Smooth muscle cell (in vitro differentiated cells): ENCODE measurements around the gene GRM7. TPM values are rescaled to one million over a fixed set of nuclear protein-coding genes. Genes with fewer than 3 reads are reported as not detected.

Experiments used
- DNase-seq: peaks from one replicate; lab custom pipeline; 2025; ENCODE audit not compliant: unreplicated experiment; lab: John Stamatoyannopoulos, UW
- H2AFZ ChIP-seq: fragments of 200-600 bp; sonication (generic); 2 replicates; pipeline ENCODE4 v1.6.0; 2016; ENCODE audit warnings: antibody characterized with exemption, low read depth, mild to moderate bottlenecking
- H3F3A ChIP-seq: fragments of 200-600 bp; sonication (generic); 2 replicates; pipeline ENCODE4 v1.6.0; 2017; ENCODE audit warnings: antibody characterized with exemption, low read depth
- H3K27ac ChIP-seq: fragments of 200-600 bp; sonication (generic); 2 replicates; pipeline ENCODE4 v1.5.1; 2016; ENCODE audit warnings: low read depth, mild to moderate bottlenecking
- H3K27me3 ChIP-seq: fragments of 200-600 bp; sonication (generic); 2 replicates; pipeline ENCODE4 v1.6.1; 2016; ENCODE audit warnings: low read depth, mild to moderate bottlenecking
- H3K36me3 ChIP-seq: fragments of 200-600 bp; sonication (generic); 2 replicates; pipeline ENCODE4 v1.5.1; 2016; ENCODE audit warnings: low read depth
- H3K4me1 ChIP-seq: fragments of 200-600 bp; sonication (generic); 2 replicates; pipeline ENCODE4 v1.5.1; 2016; ENCODE audit warnings: low read depth
- H3K4me2 ChIP-seq: fragments of 200-600 bp; sonication (generic); 2 replicates; pipeline ENCODE4 v1.6.0; 2016; ENCODE audit warnings: mild to moderate bottlenecking
- H3K4me3 ChIP-seq: fragments of 200-600 bp; sonication (generic); 2 replicates; pipeline ENCODE4 v1.5.1; 2016; ENCODE audit warnings: mild to moderate bottlenecking
- H3K79me2 ChIP-seq: fragments of 200-600 bp; sonication (generic); 2 replicates; pipeline ENCODE4 v1.6.0; 2016; ENCODE audit warnings: low read depth, mild to moderate bottlenecking
- H3K9ac ChIP-seq: fragments of 200-600 bp; sonication (generic); 2 replicates; pipeline ENCODE4 v1.6.0; 2016; ENCODE audit warnings: low read depth
- H3K9me3 ChIP-seq: fragments of 200-600 bp; sonication (generic); replicated peaks from 2 replicates; pipeline ENCODE4 v1.5.1; 2016; ENCODE audit warnings: low read depth
- H4K20me1 ChIP-seq: fragments of 200-600 bp; sonication (generic); 2 replicates; pipeline ENCODE4 v1.6.0; 2016; ENCODE audit warnings: low read depth
- WGBS: methylation state at CpG from one replicate; pipeline ENCODE4 v1.1.7; 2016; ENCODE audit warnings: low lambda C conversion rate; 5-methylcytosine and 5-hydroxymethylcytosine counted together
- polyA plus RNA-seq: library from polyadenylated mRNA; unstranded; fragments of >200 nt; fragmentation: Nextera tagmentation; extraction: Ambion mirVana; gene quantifications from 2 replicates; pipeline ENCODE4 v1.2.1, GENCODE V29; 2016
- total RNA-seq: library from RNA; depleted of rRNA; stranded (reverse); fragments of >200 nt; gene quantifications from 2 replicates; pipeline ENCODE4 v1.2.3, GENCODE V29; 2014
- TF ChIP-seq, protein P1 (sequence below): fragments of 200-600 bp; sonication (generic); IDR thresholded peaks from 2 replicates; pipeline ENCODE4 v1.5.1; 2017; ENCODE audit warnings: borderline replicate concordance, mild to moderate bottlenecking, antibody characterized with exemption; ENCODE audit not compliant: insufficient read depth, poor library complexity, severe bottlenecking

Gene GRM7
- total and polyA plus RNA-seq, 2 experiments from 2014 or later, result not detected

DNA sequence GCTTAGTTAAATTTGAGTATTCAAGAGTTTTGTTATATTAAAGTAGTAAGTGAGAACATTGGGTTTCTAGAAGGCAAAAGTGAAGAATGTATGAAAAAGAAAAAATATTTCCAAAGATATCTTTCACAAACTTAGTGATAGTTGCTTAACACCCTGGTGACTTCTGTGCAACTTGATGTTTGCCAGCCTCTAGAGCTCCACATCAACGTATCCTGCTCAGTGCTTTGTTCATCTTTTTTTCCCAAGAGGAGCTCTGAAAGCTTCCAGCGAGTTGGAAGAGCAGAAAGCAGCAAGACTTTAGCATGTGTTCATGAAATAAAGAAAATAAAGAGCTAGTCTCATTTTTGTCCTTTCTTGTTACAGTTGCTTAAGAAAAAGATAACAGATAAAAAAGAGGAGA lies 225.5 kb downstream of the GRM7 start:
- 76% methylated on average over 2 of the region's 2 CpGs for WGBS
- TF ChIP-seq, protein P1, sequence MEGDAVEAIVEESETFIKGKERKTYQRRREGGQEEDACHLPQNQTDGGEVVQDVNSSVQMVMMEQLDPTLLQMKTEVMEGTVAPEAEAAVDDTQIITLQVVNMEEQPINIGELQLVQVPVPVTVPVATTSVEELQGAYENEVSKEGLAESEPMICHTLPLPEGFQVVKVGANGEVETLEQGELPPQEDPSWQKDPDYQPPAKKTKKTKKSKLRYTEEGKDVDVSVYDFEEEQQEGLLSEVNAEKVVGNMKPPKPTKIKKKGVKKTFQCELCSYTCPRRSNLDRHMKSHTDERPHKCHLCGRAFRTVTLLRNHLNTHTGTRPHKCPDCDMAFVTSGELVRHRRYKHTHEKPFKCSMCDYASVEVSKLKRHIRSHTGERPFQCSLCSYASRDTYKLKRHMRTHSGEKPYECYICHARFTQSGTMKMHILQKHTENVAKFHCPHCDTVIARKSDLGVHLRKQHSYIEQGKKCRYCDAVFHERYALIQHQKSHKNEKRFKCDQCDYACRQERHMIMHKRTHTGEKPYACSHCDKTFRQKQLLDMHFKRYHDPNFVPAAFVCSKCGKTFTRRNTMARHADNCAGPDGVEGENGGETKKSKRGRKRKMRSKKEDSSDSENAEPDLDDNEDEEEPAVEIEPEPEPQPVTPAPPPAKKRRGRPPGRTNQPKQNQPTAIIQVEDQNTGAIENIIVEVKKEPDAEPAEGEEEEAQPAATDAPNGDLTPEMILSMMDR, result no peak
- Histone ChIP-seq H3F3A (no peaks in the 10 kb centered on the region), H3K4me1 (no peaks in the 10 kb centered on the region), H2AFZ (no peak overlapping the region), H3K9me3 (no peaks in the 10 kb centered on the region), H3K4me2 (no peak overlapping the region), H3K36me3 (no peaks in the 10 kb centered on the region), H3K9ac (no peak overlapping the region), H3K79me2 (no peaks in the 10 kb centered on the region), H4K20me1 (no peaks in the 10 kb centered on the region), H3K4me3 (no peak overlapping the region), H3K27me3 (no peaks in the 10 kb centered on the region), H3K27ac (no peak overlapping the region)
- no peak for DNase-seq

DNA sequence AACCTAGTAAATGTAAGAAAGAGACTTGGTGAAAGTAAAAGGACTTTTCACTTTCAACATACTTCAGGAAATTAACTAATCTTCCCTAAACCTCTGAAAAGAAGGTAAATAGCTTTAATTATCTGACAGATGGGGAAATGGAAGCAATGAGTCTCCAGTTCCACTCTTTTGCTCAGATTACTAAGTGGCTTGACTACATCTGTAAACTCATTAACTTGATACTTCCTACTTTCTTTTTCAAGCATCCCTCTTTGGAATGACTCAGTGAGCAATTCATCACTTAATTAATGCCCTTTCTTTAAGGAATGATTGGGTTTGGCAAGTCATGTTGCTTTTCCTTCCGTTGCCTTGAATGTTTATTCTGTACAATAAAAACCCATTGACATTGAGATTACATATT lies 234.2 kb downstream of the GRM7 start:
- H3K4me3 ChIP-seq, result no peak overlapping the region
- no peaks in the 10 kb centered on the region for H3K36me3 ChIP-seq
- H4K20me1 ChIP-seq, result no peaks in the 10 kb centered on the region
- TF ChIP-seq, protein P1, result no peak
- H3F3A ChIP-seq, result no peaks in the 10 kb centered on the region
- no peak overlapping the region for H3K9ac ChIP-seq
- no peak overlapping the region for H3K4me2 ChIP-seq
- no peaks in the 10 kb centered on the region for H3K79me2 ChIP-seq
- DNase-seq, result no peak
- H2AFZ ChIP-seq, result no peak overlapping the region
- H3K27me3 ChIP-seq, result no peaks in the 10 kb centered on the region
- no peaks in the 10 kb centered on the region for H3K4me1 ChIP-seq
- no peak overlapping the region for H3K27ac ChIP-seq
- 61% methylated on average over 1 of the region's 1 CpG for WGBS
- no peaks in the 10 kb centered on the region for H3K9me3 ChIP-seq

DNA sequence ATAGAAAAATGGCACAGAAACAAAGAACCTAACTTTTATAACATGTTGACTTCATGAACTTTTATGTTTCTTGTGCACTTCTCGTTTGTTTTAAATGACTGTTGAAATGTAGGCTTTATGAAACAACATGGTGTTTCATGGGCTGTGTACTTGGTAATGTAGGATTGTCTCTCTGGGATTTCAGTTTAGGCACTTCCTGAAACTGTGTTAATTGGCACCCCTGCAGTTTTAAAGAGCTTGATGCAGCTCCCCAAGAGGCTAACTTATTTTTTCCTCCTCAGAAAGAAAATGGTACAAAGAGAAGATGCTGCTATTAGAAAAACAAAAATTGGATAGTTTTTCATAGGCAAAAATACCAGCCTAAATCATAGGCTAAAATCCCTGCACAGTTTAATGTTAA lies 239.2 kb downstream of the GRM7 start:
- Histone ChIP-seq H4K20me1 (no peaks in the 10 kb centered on the region), H3K4me1 (no peaks in the 10 kb centered on the region), H3K36me3 (no peaks in the 10 kb centered on the region), H3K4me2 (no peak overlapping the region), H3K4me3 (no peak overlapping the region), H3F3A (no peaks in the 10 kb centered on the region), H2AFZ (no peak overlapping the region), H3K27me3 (no peaks in the 10 kb centered on the region), H3K79me2 (no peaks in the 10 kb centered on the region), H3K9me3 (no peaks in the 10 kb centered on the region), H3K27ac (no peak overlapping the region), H3K9ac (no peak overlapping the region)
- TF ChIP-seq, protein P1, result no peak
- no peak for DNase-seq
- WGBS, result 96% methylated on average over 1 of the region's 1 CpG

DNA sequence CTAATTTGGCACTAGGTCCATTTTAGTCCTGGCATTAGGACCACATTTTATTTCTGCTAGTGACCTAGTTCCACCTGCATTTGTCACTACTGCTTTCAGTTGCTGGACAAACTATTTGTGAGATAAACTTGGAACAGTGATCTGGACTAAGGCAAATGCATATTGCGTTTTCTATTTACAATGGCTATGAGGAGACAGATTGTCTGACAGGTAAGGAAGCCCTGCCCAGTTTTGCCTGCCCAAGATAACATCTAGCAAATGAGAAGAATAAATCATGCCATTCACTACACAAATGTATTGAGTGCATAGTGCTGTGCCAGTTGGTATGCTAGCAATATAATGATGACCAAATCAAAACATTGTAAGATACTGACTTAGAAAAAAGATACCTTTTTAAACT lies 245.7 kb downstream of the GRM7 start:
- Histone ChIP-seq H3K9ac (no peak overlapping the region), H3K27ac (no peak overlapping the region), H3K9me3 (no peaks in the 10 kb centered on the region), H3K4me1 (no peaks in the 10 kb centered on the region), H4K20me1 (no peaks in the 10 kb centered on the region), H3K79me2 (no peaks in the 10 kb centered on the region), H3K27me3 (no peaks in the 10 kb centered on the region), H2AFZ (no peak overlapping the region), H3K4me3 (no peak overlapping the region), H3F3A (no peaks in the 10 kb centered on the region), H3K4me2 (no peak overlapping the region), H3K36me3 (no peaks in the 10 kb centered on the region)
- 81% methylated on average over 1 of the region's 1 CpG for whole genome bisulfite sequencing
- TF ChIP-seq, protein P1, result no peak
- no peak for DNase-seq
